ENCODE data around the gene ACACB.

The ACACB gene

DNA sequence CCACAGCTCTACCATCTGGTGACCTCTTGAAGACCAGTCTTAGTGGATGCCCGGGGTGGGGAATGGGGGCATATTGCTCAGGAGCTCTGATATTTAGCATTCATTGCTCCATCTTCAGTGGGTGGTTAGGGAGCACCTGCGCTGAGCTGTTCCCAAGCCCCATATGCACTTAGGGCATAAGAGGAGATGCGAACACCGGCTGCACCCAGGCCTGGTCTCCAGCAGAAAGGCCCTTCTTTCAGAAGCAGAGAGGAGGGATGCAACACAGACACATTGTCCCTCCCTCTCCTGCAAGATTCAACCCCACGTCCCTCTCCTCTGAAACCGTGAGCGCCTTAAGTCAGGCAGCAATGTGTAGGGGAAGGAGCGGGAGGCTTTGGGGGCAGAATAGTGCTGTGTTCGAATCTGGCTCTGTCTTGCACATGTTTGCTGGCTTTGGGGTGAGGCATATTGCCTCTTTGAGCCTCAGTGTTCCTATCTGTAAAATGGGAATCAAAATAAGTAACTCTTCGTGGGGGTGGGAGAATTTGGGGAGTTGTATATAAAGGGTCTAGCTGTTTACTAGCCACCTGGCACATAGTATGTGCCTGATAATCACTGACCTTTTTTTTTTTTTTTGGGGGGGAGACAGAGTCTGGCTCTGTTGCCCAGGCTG, 105.0 kb downstream of the ACACB start:
- TF ChIP-seq, protein P1, sequence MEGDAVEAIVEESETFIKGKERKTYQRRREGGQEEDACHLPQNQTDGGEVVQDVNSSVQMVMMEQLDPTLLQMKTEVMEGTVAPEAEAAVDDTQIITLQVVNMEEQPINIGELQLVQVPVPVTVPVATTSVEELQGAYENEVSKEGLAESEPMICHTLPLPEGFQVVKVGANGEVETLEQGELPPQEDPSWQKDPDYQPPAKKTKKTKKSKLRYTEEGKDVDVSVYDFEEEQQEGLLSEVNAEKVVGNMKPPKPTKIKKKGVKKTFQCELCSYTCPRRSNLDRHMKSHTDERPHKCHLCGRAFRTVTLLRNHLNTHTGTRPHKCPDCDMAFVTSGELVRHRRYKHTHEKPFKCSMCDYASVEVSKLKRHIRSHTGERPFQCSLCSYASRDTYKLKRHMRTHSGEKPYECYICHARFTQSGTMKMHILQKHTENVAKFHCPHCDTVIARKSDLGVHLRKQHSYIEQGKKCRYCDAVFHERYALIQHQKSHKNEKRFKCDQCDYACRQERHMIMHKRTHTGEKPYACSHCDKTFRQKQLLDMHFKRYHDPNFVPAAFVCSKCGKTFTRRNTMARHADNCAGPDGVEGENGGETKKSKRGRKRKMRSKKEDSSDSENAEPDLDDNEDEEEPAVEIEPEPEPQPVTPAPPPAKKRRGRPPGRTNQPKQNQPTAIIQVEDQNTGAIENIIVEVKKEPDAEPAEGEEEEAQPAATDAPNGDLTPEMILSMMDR (IDR thresholded peaks at IDR 0.05; ENCODE audit: insufficient read depth, missing control alignments), result no peak
- no peak for FAIRE-seq
- DNase-seq (ENCODE audit: insufficient read length, low spot score), result no peak

DNA sequence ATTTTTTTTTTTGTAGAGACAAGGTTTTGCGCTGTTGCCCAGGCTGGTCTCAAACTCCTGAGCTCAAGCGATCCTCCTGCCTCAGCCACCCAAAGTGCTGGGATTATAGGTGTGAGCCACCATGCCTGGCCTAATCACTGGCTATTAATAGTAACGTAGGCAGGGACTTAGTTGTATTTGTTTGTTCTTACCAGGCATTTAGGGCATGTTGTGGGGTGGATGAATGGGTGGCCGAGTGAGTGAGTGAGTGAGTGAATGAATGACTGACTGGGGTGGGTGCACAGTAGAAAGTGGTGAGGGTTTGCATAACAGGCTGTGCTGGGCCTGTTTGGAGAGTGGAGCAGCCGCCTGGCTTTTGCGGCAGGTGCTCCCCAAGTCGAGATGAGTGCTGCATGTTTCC, 105.7 kb downstream of the ACACB start:
- DNase-seq (ENCODE audit: insufficient read length, low spot score) (no peak), FAIRE-seq (no peak)
- TF ChIP-seq, protein P1 (IDR thresholded peaks at IDR 0.05; ENCODE audit: insufficient read depth, missing control alignments), result no peak

DNA sequence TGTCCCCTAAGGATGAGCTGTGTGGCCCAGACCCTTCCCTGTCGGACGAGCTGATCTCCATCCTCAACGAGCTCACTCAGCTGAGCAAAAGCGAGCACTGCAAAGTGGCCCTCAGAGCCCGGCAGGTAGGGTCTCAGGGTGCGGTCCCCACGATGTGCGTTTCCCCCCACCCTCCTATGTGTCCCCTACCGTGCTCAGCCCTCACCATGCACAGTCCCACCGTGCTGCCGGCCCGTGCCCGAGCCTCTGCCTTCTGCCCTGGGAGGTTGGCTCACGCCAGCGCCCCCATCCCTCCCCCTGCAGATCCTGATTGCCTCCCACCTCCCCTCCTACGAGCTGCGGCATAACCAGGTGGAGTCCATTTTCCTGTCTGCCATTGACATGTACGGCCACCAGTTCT, 106.1 kb downstream of the ACACB start:
- TF ChIP-seq, protein P1 (IDR thresholded peaks at IDR 0.05; ENCODE audit: insufficient read depth, missing control alignments), result no peak
- DNase-seq (ENCODE audit: insufficient read length, low spot score), result no peak
- FAIRE-seq, result no peak

DNA sequence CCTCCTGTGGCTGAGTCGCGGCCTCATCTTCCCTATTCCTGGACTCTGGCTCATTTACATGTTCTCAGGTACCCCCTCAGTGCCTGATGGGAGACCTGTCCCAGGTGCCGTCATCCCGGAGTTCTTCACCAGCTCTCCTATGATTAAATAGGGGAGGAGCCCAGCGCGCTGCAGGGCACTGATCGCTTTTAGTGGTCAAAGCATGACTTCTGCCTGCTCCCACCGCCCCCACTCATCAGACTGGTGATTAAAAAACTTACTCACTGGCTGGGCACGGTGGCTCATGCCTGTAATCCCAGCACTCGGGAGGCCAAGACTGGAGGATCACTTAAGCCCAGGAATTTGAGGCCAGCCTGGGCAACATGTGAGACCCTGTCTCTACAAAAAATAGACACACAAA, 106.8 kb downstream of the ACACB start:
- DNase-seq (ENCODE audit: insufficient read length, low spot score) (no peak), FAIRE-seq (no peak)
- TF ChIP-seq, protein P1 (IDR thresholded peaks at IDR 0.05; ENCODE audit: insufficient read depth, missing control alignments), result no peak

DNA sequence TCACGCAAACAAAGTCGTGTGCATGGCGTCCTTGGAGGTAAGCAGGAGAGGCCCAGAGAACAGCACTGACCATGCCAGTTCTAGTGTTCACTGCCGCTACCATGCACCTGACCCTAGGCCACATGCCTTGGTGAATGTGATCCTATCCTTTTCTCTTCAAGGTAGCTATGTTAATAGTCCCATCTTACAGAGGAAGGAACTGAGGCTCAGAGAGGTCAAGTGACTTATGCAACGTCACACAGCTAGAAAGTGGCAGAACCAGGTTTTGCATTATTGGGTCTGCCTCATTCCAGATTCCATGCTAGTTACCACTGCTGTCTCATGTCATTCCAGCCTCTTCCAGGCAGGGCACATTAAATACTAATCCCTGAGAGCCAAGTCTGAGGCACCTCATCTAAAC, 107.5 kb downstream of the ACACB start:
- no peak for FAIRE-seq
- no peak for DNase-seq (ENCODE audit: insufficient read length, low spot score)
- TF ChIP-seq, protein P1 (IDR thresholded peaks at IDR 0.05; ENCODE audit: insufficient read depth, missing control alignments), result no peak

DNA sequence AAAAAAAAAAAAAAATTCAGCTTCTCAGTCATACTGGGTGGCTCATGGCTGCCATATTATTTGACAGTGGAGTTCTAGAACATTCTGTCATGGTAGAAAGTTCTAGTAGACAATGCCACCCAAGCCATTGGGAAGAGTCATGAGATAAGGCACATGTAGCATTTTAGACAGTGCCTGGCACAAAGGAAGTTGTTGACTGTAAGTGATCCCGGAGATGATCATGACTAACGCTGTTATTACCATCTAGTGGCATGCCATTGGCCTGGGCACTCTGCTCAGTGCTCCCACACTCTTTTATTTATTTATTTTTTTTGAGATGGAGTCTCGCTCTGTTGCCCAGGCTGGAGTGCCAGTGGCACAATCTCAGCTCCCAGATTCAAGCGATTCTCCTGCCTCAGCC, 112.3 kb downstream of the ACACB start:
- TF ChIP-seq, protein P1 (IDR thresholded peaks at IDR 0.05; ENCODE audit: insufficient read depth, missing control alignments), result no peak
- DNase-seq (ENCODE audit: insufficient read length, low spot score), result no peak
- no peak for FAIRE-seq

DNA sequence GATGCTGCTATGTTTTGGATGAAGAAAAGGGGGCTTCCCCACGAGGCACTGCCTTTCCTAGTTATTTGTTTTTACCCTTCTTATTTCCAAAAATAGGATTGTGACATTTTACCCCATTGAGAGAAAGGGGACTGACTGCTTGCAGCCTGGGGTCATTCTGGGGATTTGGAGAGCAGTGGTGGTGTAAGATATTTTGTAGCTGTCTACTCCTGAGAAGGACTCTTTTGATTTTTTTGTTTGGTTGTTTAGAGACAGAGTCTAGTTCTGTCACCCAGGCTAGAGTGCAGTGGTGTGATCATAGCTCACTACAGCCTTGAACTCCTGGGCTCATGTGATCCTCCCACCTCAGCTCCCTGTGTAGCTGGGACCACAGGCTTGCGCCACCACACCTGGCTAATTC, 113.8 kb downstream of the ACACB start:
- FAIRE-seq (no peak), DNase-seq (ENCODE audit: insufficient read length, low spot score) (no peak)
- TF ChIP-seq, protein P1 (IDR thresholded peaks at IDR 0.05; ENCODE audit: insufficient read depth, missing control alignments), result no peak
